ENCODE measurements around the gene ATOX1. TPM values are rescaled to one million over a fixed set of nuclear protein-coding genes. Genes with fewer than 3 reads are reported as not detected.

Gene ATOX1
- total RNA-seq, 1 donor: 52.8 TPM

DNA sequence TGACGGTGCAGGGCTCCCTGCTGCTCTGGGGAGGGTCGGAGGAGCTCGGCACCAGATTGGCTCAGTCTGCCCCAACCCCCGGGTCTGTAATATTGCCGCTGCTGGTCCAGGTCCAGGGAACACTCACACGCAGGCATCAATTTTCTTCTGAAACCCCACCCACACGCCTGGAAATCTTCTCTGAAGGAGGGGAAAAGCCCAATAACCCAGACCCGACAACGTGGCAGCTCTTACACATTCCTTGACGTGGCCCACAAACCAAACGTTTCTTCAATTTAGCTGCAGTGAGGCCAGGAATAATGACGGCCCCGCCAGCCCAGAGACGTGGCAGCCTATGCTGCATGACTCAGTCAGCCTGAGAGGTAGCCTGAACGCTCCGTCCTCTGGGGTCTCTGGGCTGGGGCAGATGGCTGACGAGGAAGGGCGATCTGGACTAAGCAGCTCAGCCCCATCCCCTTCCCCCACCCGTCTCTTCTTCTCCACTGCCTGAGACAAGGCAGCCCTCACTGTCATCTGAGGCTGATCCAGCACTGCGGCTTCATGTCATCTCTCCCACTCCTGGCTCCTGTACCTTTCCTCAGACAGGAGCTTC lies 61.9 kb downstream of the ATOX1 start:
- Histone ChIP-seq H3K27ac (ENCODE audit: low read depth, low read length) (peak overlapping the region; percentile 99), H4K20me1 (ENCODE audit: insufficient read depth, low read length) (no peaks in the 10 kb centered on the region), H3K4me2 (ENCODE audit: insufficient read depth, low read length) (peak overlapping the region; percentile 62), H3K36me3 (ENCODE audit: insufficient read depth, low read length) (no peaks in the 10 kb centered on the region), H3K79me2 (ENCODE audit: insufficient read depth, low read length) (no peaks in the 10 kb centered on the region), H3K4me3 (ENCODE audit: insufficient read depth, low read length) (peak overlapping the region; percentile 12), H3K27me3 (ENCODE audit: insufficient read depth, low read length) (no peaks in the 10 kb centered on the region), H3K9me3 (ENCODE audit: low read depth, low read length) (no peaks in the 10 kb centered on the region), H3K4me1 (ENCODE audit: insufficient read depth, low read length) (peaks cover 61% of the 10 kb centered on the region), H2AFZ (ENCODE audit: low read length) (peak overlapping the region; percentile 38)
- DNase-seq (ENCODE audit: insufficient read length, low spot score, missing footprints): peak; percentile 93
- TF ChIP-seq, protein P1, sequence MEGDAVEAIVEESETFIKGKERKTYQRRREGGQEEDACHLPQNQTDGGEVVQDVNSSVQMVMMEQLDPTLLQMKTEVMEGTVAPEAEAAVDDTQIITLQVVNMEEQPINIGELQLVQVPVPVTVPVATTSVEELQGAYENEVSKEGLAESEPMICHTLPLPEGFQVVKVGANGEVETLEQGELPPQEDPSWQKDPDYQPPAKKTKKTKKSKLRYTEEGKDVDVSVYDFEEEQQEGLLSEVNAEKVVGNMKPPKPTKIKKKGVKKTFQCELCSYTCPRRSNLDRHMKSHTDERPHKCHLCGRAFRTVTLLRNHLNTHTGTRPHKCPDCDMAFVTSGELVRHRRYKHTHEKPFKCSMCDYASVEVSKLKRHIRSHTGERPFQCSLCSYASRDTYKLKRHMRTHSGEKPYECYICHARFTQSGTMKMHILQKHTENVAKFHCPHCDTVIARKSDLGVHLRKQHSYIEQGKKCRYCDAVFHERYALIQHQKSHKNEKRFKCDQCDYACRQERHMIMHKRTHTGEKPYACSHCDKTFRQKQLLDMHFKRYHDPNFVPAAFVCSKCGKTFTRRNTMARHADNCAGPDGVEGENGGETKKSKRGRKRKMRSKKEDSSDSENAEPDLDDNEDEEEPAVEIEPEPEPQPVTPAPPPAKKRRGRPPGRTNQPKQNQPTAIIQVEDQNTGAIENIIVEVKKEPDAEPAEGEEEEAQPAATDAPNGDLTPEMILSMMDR (IDR thresholded peaks at IDR 0.05; ENCODE audit: extremely low read depth, low read depth, low read length): no peak

DNA sequence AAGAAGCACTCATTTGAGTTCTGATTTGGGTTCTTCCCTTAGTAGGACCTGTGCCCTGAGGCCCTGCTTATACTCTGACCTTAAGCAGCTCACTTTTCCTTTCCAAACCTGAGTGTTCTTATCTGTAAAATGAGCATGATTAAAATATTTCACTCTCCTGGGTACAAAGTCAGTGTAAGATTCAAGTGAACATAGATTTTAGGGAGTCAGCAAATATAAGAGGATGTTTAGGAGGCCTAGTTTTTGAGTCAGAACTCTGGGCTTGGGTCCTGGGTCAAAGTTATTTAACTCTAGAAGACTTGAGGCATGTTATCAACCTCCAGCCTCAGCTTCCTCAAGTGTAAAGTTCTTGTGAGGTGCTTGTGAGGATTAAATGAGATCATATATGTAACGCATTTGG lies 63.0 kb downstream of the ATOX1 start:
- no peak for DNase-seq (ENCODE audit: insufficient read length, low spot score, missing footprints)
- TF ChIP-seq, protein P1 (IDR thresholded peaks at IDR 0.05; ENCODE audit: extremely low read depth, low read depth, low read length): no peak
- Histone ChIP-seq H3K79me2 (ENCODE audit: insufficient read depth, low read length) (no peaks in the 10 kb centered on the region), H3K36me3 (ENCODE audit: insufficient read depth, low read length) (no peaks in the 10 kb centered on the region), H3K4me2 (ENCODE audit: insufficient read depth, low read length) (no peak overlapping the region), H3K4me3 (ENCODE audit: insufficient read depth, low read length) (no peak overlapping the region), H3K27me3 (ENCODE audit: insufficient read depth, low read length) (no peaks in the 10 kb centered on the region), H3K27ac (ENCODE audit: low read depth, low read length) (peak overlapping the region; percentile 99), H4K20me1 (ENCODE audit: insufficient read depth, low read length) (no peaks in the 10 kb centered on the region), H2AFZ (ENCODE audit: low read length) (no peak overlapping the region), H3K9me3 (ENCODE audit: low read depth, low read length) (no peaks in the 10 kb centered on the region), H3K4me1 (ENCODE audit: insufficient read depth, low read length) (peaks cover 57% of the 10 kb centered on the region)

DNA sequence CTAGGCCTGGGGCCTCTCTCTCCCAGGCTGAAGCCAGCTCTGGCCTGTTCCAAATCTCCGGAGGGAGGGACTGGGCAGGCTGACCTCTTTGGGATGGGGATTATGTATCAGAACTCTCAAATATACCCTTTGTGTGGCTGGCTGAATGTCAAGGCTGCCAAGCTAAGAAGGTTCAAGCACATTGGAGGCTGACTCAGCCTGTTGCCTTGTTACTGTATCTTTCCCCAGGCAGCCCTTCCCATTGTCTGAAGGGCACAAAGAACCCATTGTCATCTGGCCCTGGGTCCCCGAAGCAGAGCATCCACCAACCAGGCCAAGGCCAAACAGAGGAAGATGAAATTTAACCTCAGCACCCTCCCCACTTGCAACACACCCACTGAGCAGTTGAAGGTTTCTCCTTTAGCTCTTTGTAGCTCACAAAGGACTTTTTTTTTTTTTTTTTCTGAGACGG lies 64.4 kb downstream of the ATOX1 start:
- Histone ChIP-seq H3K4me1 (ENCODE audit: insufficient read depth, low read length) (peaks cover 45% of the 10 kb centered on the region), H3K4me3 (ENCODE audit: insufficient read depth, low read length) (no peak overlapping the region), H3K27ac (ENCODE audit: low read depth, low read length) (peak overlapping the region; percentile 99), H3K79me2 (ENCODE audit: insufficient read depth, low read length) (no peaks in the 10 kb centered on the region), H3K36me3 (ENCODE audit: insufficient read depth, low read length) (no peaks in the 10 kb centered on the region), H3K9me3 (ENCODE audit: low read depth, low read length) (no peaks in the 10 kb centered on the region), H2AFZ (ENCODE audit: low read length) (peak overlapping the region; percentile 87), H4K20me1 (ENCODE audit: insufficient read depth, low read length) (no peaks in the 10 kb centered on the region), H3K4me2 (ENCODE audit: insufficient read depth, low read length) (no peak overlapping the region), H3K27me3 (ENCODE audit: insufficient read depth, low read length) (no peaks in the 10 kb centered on the region)
- TF ChIP-seq, protein P1 (IDR thresholded peaks at IDR 0.05; ENCODE audit: extremely low read depth, low read depth, low read length): no peak
- no peak for DNase-seq (ENCODE audit: insufficient read length, low spot score, missing footprints)

Small RNA genes lying within 50 kb of the gene (small RNA-seq; reads per million reads assigned to genes)
- 0.30 reads per million for gene RN7SKP232

Other genes with a start within 250 kb of the ATOX1 start
- 0.36 and 0.59 TPM in 2 replicates for gene FAT2, start 167.3 kb downstream of the ATOX1 start, total RNA-seq
- gene SPARC, start 71.7 kb downstream of the ATOX1 start, total RNA-seq: 4,046 and 4,600 TPM in 2 replicates
- gene G3BP1, start 13.3 kb upstream of the ATOX1 start, total RNA-seq: 121 and 145 TPM in 2 replicates
- gene GLRA1, start 166.2 kb upstream of the ATOX1 start, total RNA-seq: not detected in 2 replicates

Data from osteoblast (primary cell).